Mucosa of gallbladder (tissue), 1 donor: ENCODE data around the gene PRKX. TPM values are rescaled to one million over a fixed set of nuclear protein-coding genes. Genes with fewer than 3 reads are reported as not detected.
"Not testable (repeated sequence)": the region's sequence is repeated elsewhere in the genome, so short reads cannot be mapped to it uniquely, and the experiment has no call there.

Experiments used
- DNase-seq: peaks from one replicate; pipeline ENCODE4 v3.0.0-alpha.2; 2020; ENCODE audit warnings: low spot score
- total RNA-seq: library from RNA; stranded (reverse); gene quantifications from one replicate; pipeline ENCODE4 v1.2.1, GENCODE V29; 2021
- donor health status: DM: no; HTN: no; CAD: no.

Gene PRKX
- total RNA-seq, 1 donor from 2014 or later = 15.2 TPM

DNA sequence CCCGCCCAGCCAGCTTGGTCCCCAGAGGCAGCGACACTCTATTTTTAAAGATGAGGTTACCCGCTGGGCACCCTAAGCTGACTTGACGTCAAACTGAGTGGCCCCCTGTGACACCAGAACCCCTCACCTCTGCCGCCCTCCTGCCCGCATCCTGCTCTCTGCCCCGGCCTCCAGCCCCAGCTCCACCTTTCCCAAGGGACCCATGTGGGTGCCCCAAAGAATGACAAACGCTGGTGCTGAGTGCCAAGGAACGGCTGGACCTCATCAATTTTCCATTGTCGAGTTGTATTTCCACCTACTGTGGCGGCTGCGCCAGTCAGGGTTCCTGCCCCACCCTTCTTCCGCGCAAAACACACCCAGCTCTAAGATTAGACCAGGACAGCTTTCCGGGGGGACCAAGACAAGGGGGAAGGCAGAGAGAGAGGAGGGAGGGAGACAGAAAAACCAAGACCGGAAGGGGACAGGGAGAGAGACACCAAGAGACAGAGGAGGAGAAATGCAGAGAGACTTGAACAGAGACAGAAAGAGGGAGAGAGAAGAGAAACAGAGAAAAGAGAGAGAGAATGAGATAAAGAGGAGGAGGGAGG is 2.0 kb downstream of the PRKX start:
- DNase-seq = no peak

DNA sequence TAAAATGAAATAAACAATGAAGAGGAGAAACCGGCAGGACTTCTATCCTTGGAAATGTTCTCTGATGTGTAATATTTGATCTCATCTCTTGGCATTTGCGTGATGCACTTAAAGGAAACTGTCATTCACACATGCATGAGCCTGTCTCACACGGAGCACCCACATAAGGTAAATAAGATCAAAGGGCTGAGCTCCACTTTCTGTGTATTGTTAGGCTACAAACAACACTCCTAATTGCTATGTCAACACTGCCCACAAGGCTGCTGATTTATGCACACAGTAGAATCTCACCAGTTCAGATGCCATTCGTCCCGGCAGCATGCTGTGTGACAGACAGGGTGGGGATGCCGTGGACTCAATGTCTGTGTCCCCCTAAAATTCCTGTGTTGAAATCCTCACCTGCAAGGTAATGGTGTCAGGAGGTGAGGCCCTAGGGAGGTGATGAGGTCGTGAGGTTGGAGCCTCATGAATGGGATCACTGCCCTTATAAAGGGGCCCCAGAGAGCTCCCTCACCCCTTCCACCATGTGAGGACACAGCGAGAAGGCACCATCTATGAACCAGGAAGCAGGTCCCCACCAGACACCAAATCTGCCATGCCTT is 5.7 kb downstream of the PRKX start:
- not testable (repeated sequence) for DNase-seq

DNA sequence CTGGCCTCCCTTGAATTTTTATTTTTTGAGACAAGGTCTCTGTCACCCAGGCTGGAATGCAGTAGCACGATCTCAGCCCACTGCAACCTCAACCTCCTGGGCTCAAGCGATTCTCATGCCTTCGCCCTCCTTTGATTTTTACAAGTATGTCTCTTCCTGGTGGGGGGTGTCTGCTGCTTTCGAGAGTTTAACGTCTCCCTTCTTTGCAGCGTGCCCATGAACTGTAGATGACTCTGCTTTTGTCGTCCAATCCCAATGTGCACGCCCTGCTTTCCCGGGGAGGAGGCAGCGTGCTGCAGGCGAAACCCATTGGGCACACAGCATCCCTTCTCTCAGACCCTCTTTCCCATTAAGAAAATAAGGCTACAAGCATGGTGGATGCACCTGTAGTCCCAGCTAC is 7.0 kb downstream of the PRKX start:
- no peak for DNase-seq

DNA sequence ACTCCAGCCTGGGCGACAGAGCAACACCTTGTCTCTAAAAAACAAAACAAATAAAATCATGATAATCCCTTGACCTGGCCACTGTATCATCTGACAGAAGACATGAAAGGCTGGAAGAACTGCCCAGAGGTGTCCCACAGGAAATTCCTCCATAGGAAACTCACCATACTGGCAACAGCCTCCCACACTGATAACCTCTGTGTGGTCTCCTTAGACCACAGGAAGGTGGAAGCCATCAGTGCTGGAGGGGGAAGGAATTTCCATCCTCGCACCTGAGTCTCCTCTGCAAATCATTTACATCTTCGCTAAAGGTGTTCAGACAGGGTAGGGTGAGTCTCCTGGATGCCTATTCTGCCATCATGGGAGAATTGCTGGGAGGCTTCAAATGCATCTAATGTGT is 10.2 kb downstream of the PRKX start:
- DNase-seq = not testable (repeated sequence)

DNA sequence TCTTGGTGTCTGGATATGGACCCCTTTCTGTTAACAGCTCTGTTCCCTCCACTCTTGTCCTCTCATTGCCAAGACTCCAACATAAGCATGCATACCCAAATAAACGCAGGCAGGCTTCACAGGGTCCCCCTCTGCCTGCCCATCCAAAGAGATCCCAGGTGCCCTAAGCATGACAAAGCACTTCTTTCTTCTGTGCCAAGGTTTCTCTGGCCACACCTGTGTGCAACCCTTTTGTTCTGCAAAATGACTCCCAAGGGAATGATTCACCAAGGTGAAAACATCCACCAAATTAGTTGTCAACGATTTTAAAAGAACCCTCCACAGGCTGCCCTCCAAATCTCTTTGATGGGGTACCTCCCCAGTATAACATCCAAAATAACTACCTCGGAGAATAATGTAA is 11.4 kb downstream of the PRKX start:
- not testable (repeated sequence) for DNase-seq

DNA sequence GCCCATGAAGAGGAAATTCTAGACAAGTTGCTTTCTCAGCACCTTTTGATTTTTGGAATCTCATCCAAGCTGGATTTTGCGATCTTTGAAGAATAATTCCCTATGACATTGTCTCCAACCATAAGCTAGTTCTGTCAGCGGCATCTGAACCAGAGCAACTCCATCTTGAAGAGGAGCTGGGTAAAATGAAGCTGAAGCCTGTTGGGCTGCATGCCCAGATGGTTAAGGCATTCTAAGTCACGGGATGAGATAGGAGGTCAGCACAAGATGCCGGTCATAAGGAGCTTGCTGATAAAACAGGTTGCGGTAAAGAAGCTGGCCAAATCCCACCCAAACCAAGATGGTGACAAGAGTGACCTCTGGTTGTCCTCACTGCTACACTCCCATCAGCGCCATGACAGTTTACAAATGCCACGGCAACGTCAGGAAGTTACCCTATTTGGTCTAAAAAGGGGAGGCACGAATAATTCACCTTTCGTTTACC is 12.0 kb downstream of the PRKX start:
- not testable (repeated sequence) for DNase-seq

DNA sequence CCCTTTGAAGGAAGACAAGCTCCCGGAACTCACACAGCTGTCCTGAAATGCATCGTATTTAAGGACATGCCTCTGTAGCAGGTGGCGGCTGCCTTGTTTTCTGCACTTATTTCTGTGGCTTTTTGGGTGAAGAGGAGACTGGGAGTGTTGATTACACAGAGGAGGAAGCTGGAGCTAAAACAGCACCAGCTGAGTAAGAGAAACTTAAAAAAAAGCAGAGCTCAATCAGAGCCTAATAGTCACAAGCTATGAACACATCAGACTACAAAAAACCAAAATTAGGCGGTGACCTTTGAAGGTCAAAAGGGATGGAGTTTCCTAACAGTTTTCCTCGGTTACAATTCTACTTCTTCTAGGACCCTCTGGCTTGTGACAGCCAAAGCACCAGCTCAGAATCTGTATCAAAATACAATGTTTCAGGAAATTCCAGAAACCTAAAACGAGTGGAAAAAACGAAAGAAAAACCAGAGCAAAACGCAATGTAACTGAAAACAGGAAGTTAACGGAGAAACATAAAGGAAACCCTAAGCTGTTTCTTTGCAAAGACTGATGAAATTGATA is 13.5 kb downstream of the PRKX start:
- no peak for DNase-seq

DNA sequence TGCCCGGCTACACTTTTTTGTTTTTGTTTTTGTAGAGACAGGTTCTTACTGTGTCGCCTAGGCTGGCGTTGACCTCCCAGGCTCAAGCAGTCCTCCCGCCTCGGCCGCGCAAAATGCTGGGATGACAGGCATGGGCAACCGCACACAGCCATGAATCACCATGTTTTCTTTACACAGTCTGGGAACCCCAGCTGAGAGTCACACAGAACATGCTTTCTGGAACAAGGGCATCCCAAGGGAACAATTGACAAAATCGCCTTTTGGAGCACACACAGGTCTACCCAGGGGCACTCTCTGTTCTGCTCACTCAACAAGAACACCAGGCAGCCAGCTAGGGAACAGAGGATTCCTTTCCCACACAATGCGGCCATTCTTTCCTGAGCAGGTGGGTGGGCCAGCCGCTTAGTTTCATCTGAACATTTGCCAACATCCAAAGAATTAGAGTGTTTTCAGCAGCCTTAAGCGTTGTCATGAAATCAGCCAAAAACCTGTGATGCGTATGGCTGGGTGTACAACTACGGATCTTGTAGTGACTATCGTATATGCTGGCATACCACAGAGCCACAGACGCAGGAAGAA is 15.7 kb downstream of the PRKX start:
- DNase-seq = no peak

DNA sequence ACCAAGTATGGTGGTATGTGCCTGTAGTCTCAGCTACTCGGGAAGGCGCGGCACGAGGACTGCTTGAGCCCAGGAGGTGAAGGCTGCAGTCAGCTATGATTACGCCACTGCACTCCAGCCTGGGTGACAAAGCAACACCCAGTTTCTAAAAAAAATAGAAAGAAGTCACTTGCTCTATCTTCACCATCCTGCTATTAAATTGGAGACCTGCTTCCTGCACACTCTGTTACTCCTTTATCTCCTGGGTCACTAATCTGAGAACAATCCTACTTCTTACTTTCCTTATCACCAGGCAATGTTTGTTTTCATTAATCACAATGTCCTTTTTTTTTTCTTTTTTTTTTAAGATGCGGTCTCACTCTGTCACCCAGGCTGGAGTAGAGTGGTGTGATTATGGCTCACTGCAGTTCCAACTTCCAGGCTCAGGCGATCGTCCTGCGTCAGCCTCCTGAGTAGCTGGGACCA is 16.2 kb downstream of the PRKX start:
- no peak for DNase-seq

DNA sequence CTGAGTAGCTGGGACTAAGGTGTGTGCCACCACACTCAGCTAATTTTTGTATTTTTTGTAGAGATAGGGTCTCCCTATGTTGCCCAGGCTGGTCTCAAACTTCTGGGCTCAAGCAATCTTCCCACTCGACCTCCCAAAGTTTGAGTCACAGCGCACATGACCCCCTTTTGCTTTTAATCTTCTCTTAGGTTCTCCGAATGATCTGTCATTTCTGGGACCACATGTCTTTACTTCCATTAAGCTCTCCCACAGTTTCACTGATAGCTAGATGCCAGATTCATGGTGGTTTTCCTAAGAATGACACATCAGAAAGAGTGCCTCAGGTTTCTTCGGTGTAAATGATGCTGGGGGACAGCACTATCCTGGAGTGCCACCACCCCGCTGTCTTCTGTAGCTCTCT is 17.9 kb downstream of the PRKX start:
- DNase-seq = no peak

DNA sequence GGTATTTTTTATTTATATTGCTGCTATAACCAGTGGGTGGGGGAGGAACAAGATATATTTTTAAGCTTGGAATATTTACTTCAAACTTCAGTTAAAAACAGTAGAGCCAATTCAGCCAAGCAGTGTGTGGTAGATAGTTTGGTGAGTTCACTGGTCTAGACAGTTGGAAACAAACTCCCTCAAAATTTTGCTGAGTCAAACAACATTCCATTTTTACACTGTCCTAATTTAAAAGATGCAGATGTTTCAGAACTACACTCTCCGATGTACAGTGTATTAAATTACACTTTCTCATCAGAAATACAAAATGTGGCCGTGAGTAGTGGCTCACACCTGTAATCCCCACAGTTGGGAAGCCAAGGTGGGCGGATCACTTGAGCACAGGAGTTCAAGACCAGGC is 23.3 kb downstream of the PRKX start:
- no peak for DNase-seq

DNA sequence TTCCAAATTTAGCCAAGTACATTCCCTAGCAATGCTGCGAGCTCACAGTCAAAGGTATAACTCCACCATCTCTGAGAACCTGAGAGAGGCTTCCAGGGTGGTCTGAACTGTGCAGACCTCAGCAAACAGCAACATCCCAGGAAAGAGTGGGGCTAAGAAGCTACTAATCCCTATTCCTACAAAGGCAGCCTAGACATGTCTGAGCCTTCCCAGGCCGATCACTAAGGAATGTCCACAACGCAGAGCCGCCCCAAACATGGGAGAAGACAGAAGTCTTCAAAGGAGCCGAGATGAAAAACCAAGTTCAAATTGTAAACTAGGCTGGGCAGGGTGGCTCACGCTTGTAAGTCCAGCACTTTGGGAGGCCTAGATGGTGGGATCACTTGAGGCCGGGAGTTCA is 30.2 kb downstream of the PRKX start:
- DNase-seq = not testable (repeated sequence)

DNA sequence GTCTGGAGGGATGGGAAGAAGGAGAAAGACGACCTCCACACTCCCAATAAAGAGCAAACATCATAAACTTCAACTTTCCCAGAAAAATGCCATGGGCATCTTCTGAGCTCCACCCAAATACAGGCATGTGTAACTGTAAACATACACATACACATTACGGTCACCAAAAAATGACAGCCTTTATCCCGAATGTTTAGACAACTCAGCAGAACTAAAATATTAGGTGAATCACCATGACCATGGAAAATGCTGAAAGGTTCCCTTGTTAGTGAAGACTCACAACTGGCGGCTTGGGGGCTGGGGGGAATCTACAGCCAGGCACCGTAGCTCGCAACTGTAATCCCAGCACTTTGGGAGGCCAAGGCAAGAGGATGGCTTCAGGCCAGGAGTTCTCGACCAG is 33.0 kb downstream of the PRKX start:
- no peak for DNase-seq

DNA sequence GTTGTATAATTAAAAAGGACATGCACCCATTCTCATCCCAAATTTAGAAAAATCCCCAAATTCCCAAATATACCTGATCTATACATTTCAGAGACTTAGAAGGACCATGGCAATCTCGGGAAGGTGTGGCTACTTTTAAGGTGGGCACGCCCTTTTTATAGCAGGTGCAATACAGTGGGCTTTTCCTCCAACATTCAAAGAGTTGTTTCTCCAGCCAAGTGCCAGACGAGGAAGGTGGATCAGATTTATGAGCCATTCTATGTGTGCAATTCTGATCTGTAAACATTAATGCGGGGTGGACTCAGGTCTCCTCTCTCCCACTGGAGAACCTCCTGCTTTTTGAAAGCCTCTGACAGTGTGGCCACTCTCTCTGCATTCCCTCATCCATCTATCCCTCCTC is 33.8 kb downstream of the PRKX start:
- DNase-seq = no peak

DNA sequence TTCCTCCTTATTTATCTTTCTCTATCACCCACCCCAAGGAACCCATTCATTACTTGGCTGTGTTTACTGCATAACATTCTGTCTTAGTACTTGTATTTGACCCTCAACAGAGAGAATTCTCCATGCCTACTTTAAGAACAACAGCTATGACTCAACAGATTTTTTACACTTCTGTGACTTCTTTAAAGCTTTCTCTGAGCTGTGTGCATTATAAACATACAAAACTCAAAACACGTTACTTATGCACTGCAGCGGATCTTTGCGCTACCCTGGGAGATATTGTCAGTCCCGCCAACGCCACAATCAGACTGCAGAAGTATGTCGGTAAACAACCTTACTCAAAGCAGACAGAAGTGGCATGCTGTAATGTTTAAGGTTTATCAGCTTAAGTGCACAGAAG is 35.1 kb downstream of the PRKX start:
- no peak for DNase-seq

DNA sequence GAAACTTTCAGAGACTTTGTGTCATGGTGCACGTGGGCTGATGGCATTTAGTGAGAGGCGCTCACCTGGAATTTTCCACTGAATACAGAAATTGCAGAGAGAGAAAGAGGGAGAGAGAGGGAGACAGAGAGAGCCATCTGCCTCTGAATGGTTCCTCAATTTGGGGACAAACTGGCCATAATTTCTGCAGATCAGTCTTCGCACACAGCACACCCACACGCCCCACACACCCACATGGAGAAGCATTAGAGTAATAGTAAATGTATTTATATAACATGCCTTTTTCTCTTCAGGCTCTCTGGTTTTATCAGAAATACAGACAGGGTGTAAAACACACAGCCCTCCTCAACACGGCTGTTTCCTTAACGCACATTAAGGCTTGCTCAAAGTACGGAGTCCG is 38.6 kb downstream of the PRKX start:
- DNase-seq = no peak

DNA sequence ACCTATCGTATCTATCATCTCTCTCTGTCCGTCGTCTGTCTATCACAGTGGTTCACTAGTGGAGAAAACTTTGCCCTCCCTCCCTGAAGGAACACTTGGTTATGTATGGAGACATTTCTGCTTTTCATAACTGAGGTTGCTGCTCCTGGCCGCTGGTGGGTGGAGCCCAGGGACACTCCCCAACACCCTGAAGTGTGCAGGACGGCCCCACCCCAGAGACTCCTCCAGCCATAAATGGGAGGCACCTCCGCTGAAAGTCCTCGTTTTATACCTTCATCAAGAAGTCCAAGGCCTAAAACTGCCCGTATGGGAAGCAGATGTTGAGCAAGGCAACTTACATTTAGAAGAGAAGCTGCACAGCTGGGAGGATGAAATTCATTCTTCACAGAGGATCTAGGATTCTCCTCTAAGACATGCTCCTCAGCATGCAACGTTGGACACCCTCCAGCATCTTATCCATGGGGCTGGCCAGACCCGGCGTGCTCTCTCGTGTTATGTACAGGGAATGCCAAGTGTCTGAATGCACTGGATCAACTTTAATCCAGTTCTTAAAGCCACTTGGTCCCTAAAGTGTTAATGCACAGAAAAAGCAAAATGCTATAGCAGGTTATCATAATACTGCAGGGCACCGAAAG is 43.5 kb downstream of the PRKX start:
- no peak for DNase-seq

DNA sequence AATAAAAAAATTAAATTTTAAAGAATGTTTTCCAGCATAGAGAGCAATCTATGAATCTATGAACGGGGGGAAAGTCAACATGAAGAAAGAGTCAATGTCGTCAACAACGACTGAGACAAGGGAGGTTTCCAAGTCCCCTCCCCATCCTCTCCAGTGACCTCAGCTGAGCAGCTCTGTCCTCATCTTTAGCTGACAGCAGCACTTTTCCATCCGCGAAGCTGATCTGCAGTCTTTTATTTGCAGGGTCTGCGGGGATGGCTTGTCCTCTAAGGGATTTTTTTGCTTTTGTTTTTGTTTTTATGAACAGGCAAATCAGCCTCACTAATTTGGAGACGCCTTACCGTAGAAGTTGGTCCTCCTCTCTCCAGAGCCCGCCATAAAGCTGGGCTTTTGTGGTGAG is 46.5 kb downstream of the PRKX start:
- no peak for DNase-seq

DNA sequence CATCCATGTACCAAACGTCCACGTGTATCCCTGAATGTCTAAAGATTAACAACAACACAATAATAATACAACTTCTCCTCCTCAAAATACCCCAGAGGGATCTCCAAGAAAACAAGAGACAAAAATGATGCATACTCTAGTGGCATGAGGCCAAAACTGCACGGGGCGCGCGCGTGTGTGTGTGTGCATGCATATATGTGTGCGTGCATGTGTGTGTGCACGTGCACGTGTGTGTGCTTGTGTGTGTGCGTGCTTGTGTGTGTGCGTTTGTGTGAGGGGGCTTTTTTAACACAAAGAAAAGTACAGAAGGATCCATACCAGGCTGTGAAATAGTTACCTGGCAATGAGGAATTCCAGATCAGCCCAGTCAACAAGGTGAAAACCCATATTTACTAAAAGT is 48.5 kb downstream of the PRKX start:
- no peak for DNase-seq

DNA sequence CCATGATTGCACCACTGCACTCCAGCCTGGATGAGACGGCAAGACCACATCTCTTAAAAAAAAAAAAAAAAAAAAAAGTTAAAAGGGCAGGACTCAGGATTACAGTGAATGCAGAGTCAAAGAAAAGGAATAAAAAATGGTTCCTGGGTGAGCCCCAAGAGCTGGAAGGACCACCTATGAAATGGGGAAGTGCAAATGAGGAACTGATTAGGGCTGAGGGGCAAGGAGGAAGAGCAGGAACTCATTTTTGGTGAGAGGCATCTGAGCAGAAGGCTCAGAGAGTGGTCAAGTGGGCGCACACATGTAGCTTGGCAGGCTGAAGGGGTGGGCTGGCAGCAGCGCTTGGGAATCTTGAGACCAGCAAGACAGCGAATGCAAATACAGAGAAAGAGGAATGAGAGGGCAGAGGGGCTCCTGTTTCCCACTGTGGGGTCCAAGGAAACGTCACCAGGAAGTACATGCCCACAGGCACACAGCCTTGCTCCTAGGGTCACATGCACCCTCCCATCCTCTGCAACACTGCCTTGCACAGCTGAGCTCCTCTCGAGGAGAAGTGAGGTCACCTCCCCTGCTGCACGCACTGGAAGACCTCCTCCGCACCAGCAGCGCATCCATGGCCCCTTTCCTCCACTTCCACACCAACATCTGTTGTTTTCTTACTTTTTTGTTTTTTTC is 49.7 kb downstream of the PRKX start:
- peak; percentile 13 for DNase-seq

DNA sequence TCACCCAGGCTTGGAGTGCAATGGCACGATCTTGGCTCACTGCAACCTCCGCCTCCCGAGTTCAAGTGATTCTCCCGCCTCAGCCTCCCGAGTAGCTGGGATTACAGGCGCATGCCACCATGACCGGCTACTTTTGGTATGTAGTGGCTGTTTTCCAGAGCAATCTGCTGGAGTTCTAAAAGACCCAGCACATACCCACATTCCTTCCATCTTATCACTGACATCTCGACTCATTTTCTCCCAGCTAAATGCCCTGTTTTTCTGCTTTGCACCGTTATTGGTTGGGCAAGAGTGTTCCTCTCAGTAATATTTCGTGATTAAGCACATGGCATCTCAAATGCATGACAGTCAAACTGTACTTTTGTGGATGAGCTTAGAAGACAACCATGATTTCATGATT is 53.7 kb downstream of the PRKX start:
- DNase-seq = no peak

DNA sequence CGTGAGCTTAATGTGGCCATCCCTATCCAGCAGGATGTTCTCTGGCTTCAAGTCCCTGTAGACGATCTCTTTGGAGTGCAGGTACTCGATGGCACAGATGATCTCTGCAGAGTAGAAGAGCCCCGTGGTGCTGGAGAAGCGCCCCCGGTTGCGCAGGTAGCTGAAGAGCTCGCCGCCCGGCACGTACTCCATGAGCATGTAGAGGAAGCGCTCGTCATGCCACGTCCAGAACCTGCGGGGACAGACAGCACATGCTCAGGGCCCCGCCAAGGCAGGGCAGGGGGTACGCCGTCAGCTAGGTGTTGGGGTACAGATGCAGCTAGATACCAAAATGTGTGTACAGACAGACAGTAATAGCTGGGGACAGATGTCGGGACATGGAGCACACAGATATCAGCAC is 58.3 kb downstream of the PRKX start:
- no peak for DNase-seq
